ENCODE measurements around the gene SERPINA6. TPM values are rescaled to one million over a fixed set of nuclear protein-coding genes. Genes with fewer than 3 reads are reported as not detected.
A peak's percentile ranks its signal among the peaks of the same experiment; 100 is the strongest.

Gene SERPINA6
- polyA plus RNA-seq, 3 donors, result not detected

GRCh38 chr14:94365624-94366023 lies 42.5 kb upstream of the SERPINA6 start:
- Histone ChIP-seq H3K36me3 (replicated peaks in 1 of 2; ENCODE audit: control insufficient read depth in 1 of 2, insufficient read depth in 2 of 2, low read length in 2 of 2) (no peaks in the 10 kb centered on the region), H3K27me3 (ENCODE audit: control insufficient read depth in 2 of 2, insufficient read depth in 2 of 2, low read length in 2 of 2) (no peaks in the 10 kb centered on the region), H3K79me2 (ENCODE audit: insufficient read depth, low read length) (no peaks in the 10 kb centered on the region), H3K9ac (ENCODE audit: insufficient read depth, low read length, poor library complexity, severe bottlenecking) (no peak overlapping the region), H3K27ac (ENCODE audit: low read depth in 1 of 2, low read length in 2 of 2) (no peak overlapping the region), H4K20me1 (ENCODE audit: insufficient read depth, low read length) (no peaks in the 10 kb centered on the region), H3K4me3 (replicated peaks in 1 of 3; ENCODE audit: low read depth in 2 of 3, low read length in 3 of 3) (no peak overlapping the region), H2AFZ (ENCODE audit: insufficient read depth, low read depth, low read length, poor library complexity, severe bottlenecking) (no peak overlapping the region), H3K9me3 (replicated peaks in 1 of 2; ENCODE audit: control insufficient read depth in 1 of 2, insufficient read depth in 1 of 2, low read length in 2 of 2) (no peaks in the 10 kb centered on the region), H3K4me2 (replicated peaks; ENCODE audit: extremely low read depth, low read length, poor library complexity, severe bottlenecking) (no peak overlapping the region), H3K4me1 (ENCODE audit: control insufficient read depth in 1 of 2, insufficient read depth in 2 of 2, low read length in 2 of 2) (peaks cover 22% of the 10 kb centered on the region in 2 donors)
- Mint-ChIP-seq H3K4me1 (peaks cover 23% of the 10 kb centered on the region), H3K36me3 (peaks cover 0 to 2% of the 10 kb centered on the region in 2 donors), H3K27ac (no peak overlapping the region), H3K9me3 (peaks cover 0 to 2% (median 0%) of the 10 kb centered on the region in 7 donors), H3K4me3 (no peak overlapping the region), H3K27me3 (ENCODE audit: low read depth in 3 of 3) (peaks cover 0 to 4% (median 3%) of the 10 kb centered on the region in 3 donors)
- 100% methylated on average over 1 of the region's 3 CpGs for WGBS (ENCODE audit: insufficient coverage)
- intact Hi-C loops (cut with micrococcal nuclease), result no loop called here
- TF ChIP-seq CTCF (IDR thresholded peaks at IDR 0.05), result no peak
- DNase-seq, result no peak

GRCh38 chr14:94364964-94365363 lies 41.8 kb upstream of the SERPINA6 start:
- Mint-ChIP-seq H3K27me3 (ENCODE audit: low read depth in 3 of 3) (peaks cover 0 to 4% (median 4%) of the 10 kb centered on the region in 3 donors), H3K9me3 (peaks cover 0 to 2% (median 0%) of the 10 kb centered on the region in 7 donors), H3K36me3 (peaks cover 0 to 2% of the 10 kb centered on the region in 2 donors), H3K4me3 (no peak overlapping the region), H3K4me1 (peaks cover 23% of the 10 kb centered on the region), H3K27ac (peak overlapping the region in 1 of 7 donors; percentile 43)
- H3K27me3 ChIP-seq (ENCODE audit: control insufficient read depth in 2 of 2, insufficient read depth in 2 of 2, low read length in 2 of 2), result no peaks in the 10 kb centered on the region
- TF ChIP-seq CTCF (IDR thresholded peaks at IDR 0.05), result no peak
- no peaks in the 10 kb centered on the region for H3K9me3 ChIP-seq (replicated peaks in 1 of 2; ENCODE audit: control insufficient read depth in 1 of 2, insufficient read depth in 1 of 2, low read length in 2 of 2)
- H2AFZ ChIP-seq (ENCODE audit: insufficient read depth, low read depth, low read length, poor library complexity, severe bottlenecking), result no peak overlapping the region
- H3K36me3 ChIP-seq (replicated peaks in 1 of 2; ENCODE audit: control insufficient read depth in 1 of 2, insufficient read depth in 2 of 2, low read length in 2 of 2), result no peaks in the 10 kb centered on the region
- no peaks in the 10 kb centered on the region for H3K79me2 ChIP-seq (ENCODE audit: insufficient read depth, low read length)
- H4K20me1 ChIP-seq (ENCODE audit: insufficient read depth, low read length), result no peaks in the 10 kb centered on the region
- no peak overlapping the region for H3K4me3 ChIP-seq (replicated peaks in 1 of 3; ENCODE audit: low read depth in 2 of 3, low read length in 3 of 3)
- no peak overlapping the region for H3K9ac ChIP-seq (ENCODE audit: insufficient read depth, low read length, poor library complexity, severe bottlenecking)
- peaks cover 22% of the 10 kb centered on the region in 2 donors for H3K4me1 ChIP-seq (ENCODE audit: control insufficient read depth in 1 of 2, insufficient read depth in 2 of 2, low read length in 2 of 2)
- H3K4me2 ChIP-seq (replicated peaks; ENCODE audit: extremely low read depth, low read length, poor library complexity, severe bottlenecking), result no peak overlapping the region
- DNase-seq, result no peak
- 62% methylated on average over 4 of the region's 5 CpGs for WGBS (ENCODE audit: insufficient coverage)
- H3K27ac ChIP-seq (ENCODE audit: low read depth in 1 of 2, low read length in 2 of 2), result no peak overlapping the region
- intact Hi-C loops (cut with micrococcal nuclease), result loop anchor here (1.0 kb wide), 1 partner anchor 15 kb away; no protein-coding TSS in a partner anchor

All from CD14-positive monocyte (primary cell).